GM18861 (cell line): ENCODE data around the gene TCF21.
"Not testable (repeated sequence)": the region's sequence is repeated elsewhere in the genome, so short reads cannot be mapped to it uniquely, and the experiment has no call there.

Experiments used
- ATAC-seq: cut with Tn5 transposase; IDR thresholded peaks from one replicate; pipeline ENCODE4 v1.9.1; 2021; ENCODE audit not compliant: unreplicated experiment

The TCF21 gene

DNA sequence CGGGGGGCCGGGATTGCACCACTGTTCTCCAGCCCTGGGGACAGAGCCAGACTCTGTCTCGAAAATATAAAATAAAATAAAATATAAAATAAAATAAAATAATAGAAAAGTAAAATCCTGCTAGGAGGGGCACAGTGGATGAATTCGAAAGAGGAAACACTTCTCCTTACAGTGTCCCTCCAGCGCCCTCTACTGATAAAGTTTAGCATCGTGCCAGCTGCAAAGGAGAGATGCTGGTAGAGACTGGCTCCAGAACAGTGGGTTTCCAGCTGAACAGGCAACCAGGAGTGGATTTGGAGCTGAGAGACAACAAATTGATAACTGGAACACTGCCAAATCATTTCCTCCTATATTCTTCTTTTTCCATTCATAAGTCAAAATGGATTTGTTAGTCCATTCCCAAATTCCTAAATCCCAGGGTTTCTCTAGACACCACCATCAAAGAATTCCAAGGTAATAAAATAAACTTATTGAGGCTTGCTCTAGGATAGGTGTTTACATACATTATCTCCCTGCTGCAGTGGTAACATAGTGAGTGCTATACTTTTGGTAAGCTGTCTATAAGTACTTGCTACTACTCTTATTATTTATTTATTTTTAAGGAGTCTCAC is 32.4 kb downstream of the TCF21 start:
- no peak for ATAC-seq

GRCh38 chr6:133923938-133924593 is 35.2 kb downstream of the TCF21 start:
- peak; percentile 90 for ATAC-seq

GRCh38 chr6:133931221-133931620 is 42.3 kb downstream of the TCF21 start:
- not testable (repeated sequence) for ATAC-seq

GRCh38 chr6:133936352-133936751 is 47.4 kb downstream of the TCF21 start:
- not testable (repeated sequence) for ATAC-seq

GRCh38 chr6:133937909-133938308 is 49.0 kb downstream of the TCF21 start:
- ATAC-seq: no peak

DNA sequence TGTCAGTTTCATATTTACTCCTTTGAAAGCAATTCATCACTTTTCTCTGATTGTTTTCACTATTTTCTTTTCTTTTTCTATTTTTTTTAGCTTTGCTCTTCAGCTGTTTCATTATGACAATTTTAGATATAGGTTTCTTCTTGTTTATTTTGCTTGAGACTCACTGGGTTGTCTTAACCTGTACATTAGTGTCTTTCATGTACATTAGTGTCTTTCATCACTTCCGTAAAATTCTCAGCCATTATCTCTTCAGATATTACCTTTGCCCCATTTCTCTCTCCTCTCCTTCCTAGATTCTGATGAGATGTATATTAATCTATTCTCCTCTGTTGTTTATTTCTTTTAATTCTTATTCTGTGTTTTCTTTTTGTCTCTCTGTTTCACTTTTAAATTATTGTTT is 49.6 kb downstream of the TCF21 start:
- ATAC-seq: no peak

GRCh38 chr6:133939778-133940667 is 51.1 kb downstream of the TCF21 start:
- no peak for ATAC-seq
